GM21526 (cell line): ENCODE data around the gene TPP1.

ENCODE experiments used
- ATAC-seq: cut with Tn5 transposase; IDR thresholded peaks from one replicate; pipeline ENCODE4 v1.9.1; 2021; ENCODE audit warnings: moderate library complexity; ENCODE audit not compliant: unreplicated experiment, low FRiP score

Gene TPP1

GRCh38 chr11:6599449-6599848 is 19.8 kb downstream of the TPP1 start:
- ATAC-seq = no peak

- ATAC-seq = no peak
These were observed 20.7 kb downstream of the TPP1 start for GRCh38 chr11:6598555-6598954.

GRCh38 chr11:6596239-6596877 is 22.9 kb downstream of the TPP1 start:
- no peak for ATAC-seq

- no peak for ATAC-seq
These were observed 25.0 kb downstream of the TPP1 start for GRCh38 chr11:6594142-6594768.

- no peak for ATAC-seq
These were observed 31.2 kb downstream of the TPP1 start for GRCh38 chr11:6588018-6588417.

GRCh38 chr11:6587360-6587953 is 31.8 kb downstream of the TPP1 start:
- ATAC-seq = no peak

- no peak for ATAC-seq
These were observed 32.5 kb downstream of the TPP1 start for GRCh38 chr11:6586434-6587359.

GRCh38 chr11:6584528-6584927 is 34.7 kb downstream of the TPP1 start:
- ATAC-seq = no peak

GRCh38 chr11:6583584-6583983 is 35.6 kb downstream of the TPP1 start:
- ATAC-seq = no peak

GRCh38 chr11:6579681-6580080 is 39.5 kb downstream of the TPP1 start:
- ATAC-seq = no peak

GRCh38 chr11:6578134-6578533 is 41.1 kb downstream of the TPP1 start:
- ATAC-seq = no peak

- ATAC-seq = no peak
These were observed 42.5 kb downstream of the TPP1 start for GRCh38 chr11:6576471-6577373.

GRCh38 chr11:6574816-6575715 is 44.2 kb downstream of the TPP1 start:
- ATAC-seq = no peak

GRCh38 chr11:6572215-6572614 is 47.0 kb downstream of the TPP1 start:
- no peak for ATAC-seq

- no peak for ATAC-seq
These were observed 47.7 kb downstream of the TPP1 start for GRCh38 chr11:6571434-6572008.

GRCh38 chr11:6570691-6571427 is 48.4 kb downstream of the TPP1 start:
- no peak for ATAC-seq

GRCh38 chr11:6569706-6570105 is 49.5 kb downstream of the TPP1 start:
- no peak for ATAC-seq
